Common myeloid progenitor, CD34-positive (primary cell): Measurements from ENCODE around the gene ZFP57.

Source experiments
- CTCF ChIA-PET: fragments of 350-600 bp; sonication (Branson Sonifier 250); formaldehyde crosslinking; loops from one replicate; lab custom pipeline; 2021; ENCODE audit warnings: antibody characterized with exemption; lab: Charles Lee
- POLR2A ChIA-PET: fragments of 350-600 bp; sonication (Branson Sonifier 250); formaldehyde crosslinking; loops from one replicate; lab custom pipeline; 2021; ENCODE audit warnings: antibody characterized with exemption; lab: Charles Lee
- DNase-seq, 3 donors: peaks; one replicate each; pipeline versions ENCODE4 v3.0.0 to v3.0.0-alpha.2; 2013
- H3K27ac ChIP-seq, 2 experiments: 1 replicate in 1 of 2; 2 replicates in 1 of 2; pipeline ENCODE4 v1.7.0; 2013; ENCODE audit warnings: inconsistent platforms in 2 of 2, low read length in 2 of 2, mild to moderate bottlenecking in 2 of 2, low read depth in 1 of 2, moderate library complexity in 1 of 2; ENCODE audit not compliant: severe bottlenecking in 2 of 2, insufficient read depth in 1 of 2, poor library complexity in 1 of 2
- H3K27me3 ChIP-seq, 5 experiments: replicated peaks in 2 of 5; 1 replicate in 3 of 5; 2 replicates in 2 of 5; pipeline versions ENCODE4 v1.6.1 to v1.7.0; 2013; ENCODE audit warnings: low read length in 4 of 5, mild to moderate bottlenecking in 2 of 5, moderate library complexity in 2 of 5, inconsistent platforms in 1 of 5; ENCODE audit not compliant: insufficient read depth in 5 of 5, control insufficient read depth in 4 of 5
- H3K36me3 ChIP-seq, 4 experiments: 1 replicate in 2 of 4; 2 replicates in 2 of 4; pipeline versions ENCODE4 v1.6.1 to v1.7.0; 2013; ENCODE audit warnings: low read length in 3 of 4, control low read depth in 1 of 4, mild to moderate bottlenecking in 1 of 4; ENCODE audit not compliant: control insufficient read depth in 4 of 4, insufficient read depth in 4 of 4
- H3K4me1 ChIP-seq, 4 experiments: 1 replicate in 3 of 4; 2 replicates in 1 of 4; pipeline versions ENCODE4 v1.6.1 to v1.7.1; 2013; ENCODE audit warnings: low read length in 3 of 4, mild to moderate bottlenecking in 3 of 4, control low read depth in 1 of 4, inconsistent platforms in 1 of 4, moderate library complexity in 1 of 4; ENCODE audit not compliant: control insufficient read depth in 4 of 4, insufficient read depth in 4 of 4; ENCODE audit errors: control extremely low read depth in 1 of 4
- H3K4me3 ChIP-seq, 7 experiments: 1 replicate in 4 of 7; 2 replicates in 3 of 7; pipeline versions ENCODE4 v1.5.1 to v1.7.0; 2013; ENCODE audit warnings: mild to moderate bottlenecking in 7 of 7, low read length in 6 of 7, moderate library complexity in 6 of 7, inconsistent platforms in 2 of 7, low read depth in 2 of 7, control low read depth in 1 of 7; ENCODE audit not compliant: insufficient read depth in 4 of 7, control insufficient read depth in 1 of 7; ENCODE audit errors: extremely low read depth in 1 of 7
- H3K9me3 ChIP-seq, 5 experiments: 1 replicate in 4 of 5; 2 replicates in 1 of 5; pipeline versions ENCODE4 v1.6.1 to v1.7.1; 2013; ENCODE audit warnings: low read length in 4 of 5, mild to moderate bottlenecking in 2 of 5, inconsistent platforms in 1 of 5, low read depth in 1 of 5, moderate library complexity in 1 of 5; ENCODE audit not compliant: control insufficient read depth in 4 of 5, insufficient read depth in 2 of 5; ENCODE audit errors: control extremely low read depth in 1 of 5
- WGBS: methylation state at CpG from one replicate; pipeline ENCODE4 v1.1.5; 2013; ENCODE audit not compliant: insufficient coverage; 5-methylcytosine and 5-hydroxymethylcytosine counted together

Gene ZFP57

DNA sequence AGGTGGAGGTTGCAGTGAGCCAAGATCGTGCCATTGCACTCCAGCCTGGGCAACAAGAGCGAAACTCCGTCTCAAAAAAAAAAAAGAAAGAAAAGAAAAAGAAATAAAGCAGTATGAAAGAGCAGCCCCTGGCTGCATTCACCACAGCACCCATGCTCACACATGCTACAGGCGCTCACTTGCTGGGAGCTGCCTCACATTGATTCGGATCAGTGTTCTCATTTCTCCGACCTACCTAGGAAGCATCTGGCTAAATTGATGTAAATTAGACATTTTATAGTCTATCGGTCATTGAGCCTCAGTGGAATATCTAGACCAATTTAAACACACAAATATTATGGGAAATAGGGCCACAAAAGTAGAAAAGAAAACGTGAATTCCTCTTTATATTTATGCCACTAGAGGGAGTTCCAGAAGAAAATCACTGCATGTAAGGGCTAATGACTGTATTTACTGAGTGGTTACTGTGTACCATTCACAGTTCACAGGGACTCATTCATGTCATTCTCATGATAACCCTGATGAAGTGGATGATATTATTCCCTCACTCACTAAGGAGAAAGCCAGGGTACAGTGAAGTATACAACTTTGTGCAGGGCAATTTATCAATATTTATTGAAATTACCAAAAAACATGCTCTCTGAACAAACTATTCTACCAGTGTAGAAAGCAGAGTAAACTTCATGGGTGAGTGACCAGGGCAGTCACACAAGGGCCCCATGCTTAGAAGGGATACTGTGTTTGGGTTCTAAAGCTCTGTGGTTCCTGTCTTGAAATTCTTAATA lies 29.3 kb downstream of the ZFP57 start:
- no peaks in the 10 kb centered on the region for H3K36me3 ChIP-seq
- no peak overlapping the region for H3K4me3 ChIP-seq
- peaks cover 3 to 12% (median 8%) of the 10 kb centered on the region in 4 experiments for H3K4me1 ChIP-seq
- no peaks in the 10 kb centered on the region for H3K9me3 ChIP-seq
- ChIA-PET CTCF (interaction anchor here (1.4 to 5.7 kb wide), 7 partner anchors 12 to 107 kb away, joined by 3 to 65 read pairs (median 5); partner anchors contain the start of gene OR2H2), POLR2A (interaction anchor here (0.6 kb wide), 1 partner anchor 37 kb away, joined by 3 read pairs; no protein-coding TSS in a partner anchor)
- DNase-seq: peak; percentile 35 to 66 (median 59)
- H3K27me3 ChIP-seq: peaks cover 0 to 7% (median 5%) of the 10 kb centered on the region in 5 experiments
- WGBS: 63% methylated on average over 3 of the region's 8 CpGs
- no peak overlapping the region for H3K27ac ChIP-seq

DNA sequence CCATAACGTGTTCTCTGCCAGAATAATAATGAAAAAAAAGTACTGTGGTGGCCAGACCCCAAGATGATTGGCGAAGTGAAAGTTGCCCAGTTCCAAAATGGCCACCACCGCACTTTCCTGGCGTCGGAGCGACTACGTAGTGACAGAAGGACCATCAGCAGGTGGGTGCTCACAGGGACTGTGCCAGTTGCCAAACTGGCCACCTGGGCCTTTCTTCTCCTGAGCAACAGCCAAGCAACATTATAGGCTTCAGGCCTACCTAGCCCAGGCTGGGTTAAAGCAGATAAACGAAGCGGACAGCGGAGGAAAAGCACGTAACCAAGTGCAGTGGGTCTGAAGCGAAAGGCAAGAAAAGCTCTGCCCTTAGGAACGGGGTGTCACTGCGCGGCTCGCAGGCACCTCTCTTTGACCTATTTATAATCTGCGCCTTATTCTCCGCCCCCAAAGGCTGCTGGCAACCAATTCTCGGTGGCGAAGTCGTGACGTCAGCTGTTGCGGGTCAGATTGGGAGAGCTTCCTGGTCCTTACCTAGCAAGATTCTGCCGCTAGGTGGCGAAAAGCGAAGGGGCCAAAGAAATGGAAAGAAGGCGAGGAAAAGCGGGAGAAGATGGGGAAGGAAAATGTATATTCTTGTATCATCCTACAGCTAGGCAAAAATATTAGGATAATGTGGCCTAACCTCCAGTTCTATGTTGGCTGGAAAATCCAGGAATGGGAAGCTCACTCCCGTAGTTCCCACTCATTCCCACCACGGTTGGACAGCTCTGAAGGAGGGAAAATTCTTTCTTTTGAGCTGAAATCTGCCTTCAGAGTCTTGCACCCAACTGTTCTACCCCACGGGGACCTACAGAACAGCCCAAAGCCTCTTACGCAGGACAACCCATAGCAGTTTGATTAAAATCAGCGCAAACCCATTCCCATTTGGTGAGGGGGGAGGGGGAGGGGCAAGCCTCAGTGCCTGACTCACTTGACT lies 31.0 kb downstream of the ZFP57 start:
- Histone ChIP-seq H3K36me3 (no peaks in the 10 kb centered on the region), H3K27ac (peak overlapping the region; percentile 89 to 92), H3K9me3 (no peaks in the 10 kb centered on the region), H3K4me3 (peak overlapping the region; percentile 50 to 95 (median 82)), H3K27me3 (peaks cover 0 to 4% (median 0%) of the 10 kb centered on the region in 5 experiments), H3K4me1 (peaks cover 3 to 12% (median 8%) of the 10 kb centered on the region in 4 experiments)
- ChIA-PET POLR2A (interaction anchor here (1.0 kb wide), 2 partner anchors 17 to 46 kb away, joined by 3 read pairs; partner anchors contain the start of gene GABBR1), CTCF (interaction anchor here (0.6 to 4.2 kb wide), 21 partner anchors 9 to 413 kb away, joined by 3 to 31 read pairs (median 4); partner anchors contain the start of gene OR2H2)
- 0% methylated on average over 24 of the region's 33 CpGs for WGBS
- DNase-seq: peak; percentile 98 to 99 (median 99)

DNA sequence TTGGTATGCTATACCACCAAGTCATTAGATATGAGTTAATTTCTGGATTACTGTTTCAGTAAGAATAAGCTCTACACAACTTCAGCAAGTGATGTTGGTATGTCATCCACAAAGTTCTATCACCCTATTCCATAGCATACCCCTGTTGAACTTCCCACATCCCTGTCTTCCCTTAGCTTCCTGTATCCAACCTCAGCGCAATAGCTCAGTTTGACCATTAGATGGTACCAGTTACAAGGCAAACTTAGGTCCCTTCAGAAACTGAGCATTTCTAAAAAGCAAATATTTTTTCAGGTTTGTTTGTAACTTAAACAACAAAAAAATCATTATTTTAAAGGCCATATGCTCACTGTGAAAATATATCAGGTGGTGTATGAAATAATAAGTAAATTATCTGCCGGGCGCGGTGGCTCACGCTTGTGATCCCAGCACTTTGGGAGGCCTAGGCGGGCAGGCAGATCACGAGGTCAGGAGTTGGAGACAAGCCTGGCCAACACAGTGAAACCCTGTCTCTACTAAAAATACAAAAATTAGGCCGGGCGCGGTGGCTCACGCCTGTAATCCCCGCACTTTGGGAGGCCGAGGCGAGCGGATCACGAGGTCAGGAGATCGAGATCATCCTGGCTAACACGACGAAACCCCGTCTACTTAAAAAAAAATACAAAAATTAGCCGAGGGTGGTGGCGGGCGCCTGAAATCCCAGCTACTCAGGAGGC lies 32.9 kb downstream of the ZFP57 start:
- Histone ChIP-seq H3K9me3 (no peaks in the 10 kb centered on the region), H3K36me3 (no peaks in the 10 kb centered on the region), H3K4me1 (peaks cover 3 to 12% (median 8%) of the 10 kb centered on the region in 4 experiments), H3K27ac (no peak overlapping the region), H3K4me3 (no peak overlapping the region), H3K27me3 (no peaks in the 10 kb centered on the region)
- WGBS: 98% methylated on average over 19 of the region's 23 CpGs
- CTCF ChIA-PET: interaction anchor here (0.7 to 4.2 kb wide), 8 partner anchors 9 to 811 kb away, joined by 3 to 31 read pairs (median 4); no protein-coding TSS in a partner anchor
- peak in 2 of 3 donors; percentile 37 to 42 for DNase-seq
- POLR2A ChIA-PET: no interaction called here

DNA sequence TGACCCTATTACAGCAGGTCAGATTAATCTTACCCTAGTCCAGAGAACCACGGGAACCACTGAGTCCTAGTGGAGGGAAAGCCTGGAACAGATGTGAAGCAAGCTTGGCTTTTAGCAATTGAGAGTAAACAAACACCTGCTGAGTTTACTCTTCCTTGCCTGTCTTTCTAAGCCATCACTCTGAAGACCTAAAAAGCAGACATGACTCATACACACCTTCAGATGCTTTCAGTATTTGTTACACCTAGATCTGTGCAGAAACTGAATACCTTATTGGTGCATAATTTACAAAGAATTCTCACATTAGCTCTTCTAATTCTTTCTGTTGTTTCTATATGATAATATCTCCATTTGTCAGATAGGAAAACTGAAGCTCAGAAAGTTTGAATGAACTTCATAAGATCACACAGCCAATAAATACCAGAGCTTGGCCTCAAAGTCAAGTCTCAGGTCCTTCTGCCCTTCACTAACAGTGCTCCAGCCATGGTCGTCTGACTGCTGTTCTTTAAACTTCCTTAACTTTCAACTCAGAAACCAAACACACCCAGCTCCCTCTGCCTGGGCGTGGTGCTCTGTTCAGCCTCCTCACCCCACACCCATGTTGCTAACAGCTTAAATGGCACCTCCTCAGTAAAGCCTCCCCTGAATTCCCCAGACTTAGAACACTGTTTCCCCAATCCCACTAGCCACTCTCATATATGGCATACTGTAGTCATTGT lies 39.4 kb downstream of the ZFP57 start:
- Histone ChIP-seq H3K4me1 (no peaks in the 10 kb centered on the region), H3K4me3 (no peak overlapping the region), H3K36me3 (no peaks in the 10 kb centered on the region), H3K27me3 (no peaks in the 10 kb centered on the region), H3K9me3 (no peaks in the 10 kb centered on the region), H3K27ac (no peak overlapping the region)
- no peak for DNase-seq
- 39% methylated on average over 2 of the region's 3 CpGs for WGBS
- ChIA-PET CTCF (interaction anchor here (0.9 to 5.1 kb wide), 2 partner anchors 13 to 51 kb away, joined by 3 to 24 read pairs; no protein-coding TSS in a partner anchor), POLR2A (no interaction called here)

DNA sequence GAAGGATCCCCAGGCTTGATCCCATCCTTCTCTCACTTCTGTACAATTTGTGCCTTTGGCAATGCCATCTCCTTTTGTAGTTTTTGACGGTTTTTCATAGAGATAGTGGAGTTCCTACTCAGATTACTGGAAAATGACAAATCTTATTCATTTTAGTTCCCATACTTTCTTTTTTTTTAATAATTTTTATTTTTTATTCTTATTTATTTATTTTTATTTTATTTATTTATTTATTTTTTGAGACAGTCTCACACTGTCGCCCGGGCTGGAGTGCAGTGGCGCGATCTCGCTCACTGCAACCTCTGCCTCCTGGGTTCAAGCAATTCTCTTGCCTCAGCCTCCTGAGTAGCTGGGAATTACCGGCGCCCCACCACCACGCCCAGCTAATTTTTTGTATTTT lies 43.7 kb downstream of the ZFP57 start:
- no peak overlapping the region for H3K4me3 ChIP-seq
- POLR2A ChIA-PET: no interaction called here
- DNase-seq: no peak
- 100% methylated on average over 5 of the region's 9 CpGs for WGBS
- peaks cover 0 to 12% (median 6%) of the 10 kb centered on the region in 4 experiments for H3K4me1 ChIP-seq
- H3K36me3 ChIP-seq: no peaks in the 10 kb centered on the region
- no peak overlapping the region for H3K27ac ChIP-seq
- peaks cover 0 to 5% (median 0%) of the 10 kb centered on the region in 5 experiments for H3K27me3 ChIP-seq
- no peaks in the 10 kb centered on the region for H3K9me3 ChIP-seq
- CTCF ChIA-PET: interaction anchor here (5.1 kb wide), 1 partner anchor 17 kb away, joined by 24 read pairs; no protein-coding TSS in a partner anchor
